Right atrium auricular region (tissue), 2 donors: ENCODE data around the gene ATP6V0A1. TPM values are rescaled to one million over a fixed set of nuclear protein-coding genes. Genes with fewer than 3 reads are reported as not detected.

Source experiments
- DNase-seq: peaks from one replicate; pipeline ENCODE4 v3.0.0-alpha.2; 2019; ENCODE audit warnings: low spot score
- H3K27ac ChIP-seq, 2 donors: fragments of 200-600 bp; sonication (generic); 1 replicate in 1 of 2; 2 replicates in 1 of 2; pipeline ENCODE4 v1.5.1; 2016 to 2019
- H3K27me3 ChIP-seq, 2 donors: fragments of 200-600 bp; sonication (generic); one replicate each; pipeline versions ENCODE4 v1.5.1 to v1.6.0; 2017 to 2019
- H3K36me3 ChIP-seq: fragments of 200-600 bp; sonication (generic); one replicate; pipeline ENCODE4 v1.5.1; 2016
- H3K4me1 ChIP-seq, 2 donors: fragments of 200-600 bp; sonication (generic); one replicate each; pipeline versions ENCODE4 v1.5.1 to v1.6.0; 2017 to 2019
- H3K4me3 ChIP-seq, 2 donors: fragments of 200-600 bp; sonication (generic); 1 replicate in 1 of 2; 2 replicates in 1 of 2; pipeline ENCODE4 v1.5.1; 2017 to 2019; ENCODE audit warnings: mild to moderate bottlenecking in 1 of 2, moderate library complexity in 1 of 2
- H3K9me3 ChIP-seq, 2 donors: fragments of 200-600 bp; sonication (generic); one replicate each; pipeline ENCODE4 v1.5.1; 2019
- total RNA-seq, 2 donors: library from RNA; depleted of rRNA; stranded (reverse); fragments of >200 nt; gene quantifications; one replicate each; pipeline ENCODE4 v1.1.0, GENCODE V29; 2016
- TF ChIP-seq, protein P1 (sequence below), 2 donors: fragments of 200-600 bp; sonication (generic); IDR thresholded peaks; one replicate each; pipeline ENCODE4 v1.5.1; 2019; ENCODE audit warnings: antibody characterized with exemption in 2 of 2

Gene ATP6V0A1
- total RNA-seq, 2 donors from 2014 or later, result 38.9 to 67.5 TPM

DNA sequence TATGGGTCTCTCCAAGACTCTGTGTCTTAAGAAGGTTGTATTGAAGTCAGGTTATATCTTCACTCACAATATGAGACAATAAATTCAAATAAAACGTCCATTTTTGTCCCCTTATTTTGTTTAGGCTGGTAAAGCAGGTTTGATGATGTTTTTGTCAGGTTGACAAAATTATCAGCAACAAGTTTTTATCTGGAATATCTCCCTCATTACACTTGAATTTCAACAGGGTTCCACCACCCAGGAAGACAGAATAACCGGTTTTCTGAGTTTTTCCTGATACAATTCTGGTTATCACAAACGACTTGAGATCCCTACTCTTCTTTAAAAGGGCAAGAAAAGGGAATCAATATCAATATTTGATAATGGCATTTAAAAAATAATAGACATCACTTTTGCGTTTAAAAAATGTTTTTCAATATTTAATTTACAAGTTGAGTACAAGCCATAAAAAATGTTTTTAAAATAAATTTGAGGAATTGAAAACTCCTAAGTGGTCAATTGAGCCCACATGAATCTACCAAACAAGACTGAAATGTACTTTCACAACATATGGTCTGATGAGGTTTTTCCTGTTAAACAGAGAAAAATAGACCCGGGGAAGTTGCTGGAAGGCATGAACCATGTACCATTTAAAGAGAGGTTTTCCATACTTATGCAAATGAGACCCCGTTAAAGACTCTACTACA is 1.4 kb upstream of the ATP6V0A1 start:
- no peak for DNase-seq
- Histone ChIP-seq H3K4me3 (no peak overlapping the region), H3K36me3 (no peaks in the 10 kb centered on the region), H3K27me3 (no peaks in the 10 kb centered on the region), H3K9me3 (no peaks in the 10 kb centered on the region), H3K27ac (peak overlapping the region; percentile 97 to 98), H3K4me1 (peaks cover 0 to 34% of the 10 kb centered on the region in 2 donors)
- TF ChIP-seq, protein P1, sequence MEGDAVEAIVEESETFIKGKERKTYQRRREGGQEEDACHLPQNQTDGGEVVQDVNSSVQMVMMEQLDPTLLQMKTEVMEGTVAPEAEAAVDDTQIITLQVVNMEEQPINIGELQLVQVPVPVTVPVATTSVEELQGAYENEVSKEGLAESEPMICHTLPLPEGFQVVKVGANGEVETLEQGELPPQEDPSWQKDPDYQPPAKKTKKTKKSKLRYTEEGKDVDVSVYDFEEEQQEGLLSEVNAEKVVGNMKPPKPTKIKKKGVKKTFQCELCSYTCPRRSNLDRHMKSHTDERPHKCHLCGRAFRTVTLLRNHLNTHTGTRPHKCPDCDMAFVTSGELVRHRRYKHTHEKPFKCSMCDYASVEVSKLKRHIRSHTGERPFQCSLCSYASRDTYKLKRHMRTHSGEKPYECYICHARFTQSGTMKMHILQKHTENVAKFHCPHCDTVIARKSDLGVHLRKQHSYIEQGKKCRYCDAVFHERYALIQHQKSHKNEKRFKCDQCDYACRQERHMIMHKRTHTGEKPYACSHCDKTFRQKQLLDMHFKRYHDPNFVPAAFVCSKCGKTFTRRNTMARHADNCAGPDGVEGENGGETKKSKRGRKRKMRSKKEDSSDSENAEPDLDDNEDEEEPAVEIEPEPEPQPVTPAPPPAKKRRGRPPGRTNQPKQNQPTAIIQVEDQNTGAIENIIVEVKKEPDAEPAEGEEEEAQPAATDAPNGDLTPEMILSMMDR (IDR thresholded peaks at IDR 0.05), result no peak

DNA sequence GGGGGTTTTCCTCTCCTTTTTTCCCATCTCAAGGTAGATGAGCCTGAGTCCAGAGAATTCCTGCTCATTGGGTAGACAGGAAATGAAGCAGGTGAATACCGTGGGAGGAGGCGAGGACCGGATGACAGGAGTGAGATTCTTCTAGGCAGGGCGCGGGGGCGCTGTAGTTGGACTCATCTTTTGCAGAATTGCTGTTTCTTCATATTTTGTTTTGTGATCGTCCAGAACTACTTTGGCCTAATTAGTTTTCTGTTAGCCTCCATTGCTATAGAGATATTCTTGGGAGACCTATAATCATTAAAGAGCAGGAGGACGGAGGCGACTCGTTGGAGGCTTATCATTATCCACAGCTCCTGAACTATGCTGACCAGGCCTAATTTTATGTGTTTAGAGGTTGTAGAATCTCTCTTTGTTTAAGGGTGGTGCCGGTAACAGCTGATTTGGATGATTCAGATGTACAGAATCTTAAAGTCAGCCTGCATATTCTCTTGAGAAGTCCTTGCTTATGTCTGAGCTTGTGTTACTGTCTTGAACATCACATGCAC is 650 bp downstream of the ATP6V0A1 start:
- H3K27me3 ChIP-seq, result no peaks in the 10 kb centered on the region
- H3K27ac ChIP-seq, result peak overlapping the region; percentile 97 to 98
- DNase-seq, result peak; percentile 73
- TF ChIP-seq, protein P1 (IDR thresholded peaks at IDR 0.05), result peak in 1 of 2 donors; percentile 59
- peaks cover 0 to 34% of the 10 kb centered on the region in 2 donors for H3K4me1 ChIP-seq
- H3K36me3 ChIP-seq, result peaks cover under 1% of the 10 kb centered on the region
- no peaks in the 10 kb centered on the region for H3K9me3 ChIP-seq
- H3K4me3 ChIP-seq, result peak overlapping the region; percentile 69 to 76

DNA sequence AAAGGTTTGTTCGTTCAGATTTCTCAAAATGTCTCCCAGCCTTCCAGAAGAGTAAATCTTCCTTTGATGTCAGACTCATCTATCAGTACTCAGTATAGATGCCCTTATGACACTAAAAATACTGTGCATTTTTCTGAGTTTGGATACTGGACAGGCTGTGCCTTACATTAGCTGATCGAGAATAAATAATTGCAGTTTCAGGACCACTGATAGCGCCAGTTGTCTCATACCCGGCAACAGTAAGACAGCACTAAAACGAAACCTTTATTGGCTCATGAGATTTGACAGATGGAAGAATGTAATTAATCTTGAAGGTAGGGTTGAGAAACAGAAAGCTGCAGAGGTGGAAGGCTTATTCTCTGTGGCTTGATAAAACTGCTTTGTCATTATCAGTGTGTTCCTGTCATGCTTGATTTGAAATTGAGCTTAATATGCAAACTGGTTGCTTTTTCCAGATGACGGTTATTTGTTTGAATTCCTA is 1.2 kb downstream of the ATP6V0A1 start:
- no peak for DNase-seq
- H3K4me1 ChIP-seq, result peaks cover 0 to 34% of the 10 kb centered on the region in 2 donors
- TF ChIP-seq, protein P1 (IDR thresholded peaks at IDR 0.05), result no peak

DNA sequence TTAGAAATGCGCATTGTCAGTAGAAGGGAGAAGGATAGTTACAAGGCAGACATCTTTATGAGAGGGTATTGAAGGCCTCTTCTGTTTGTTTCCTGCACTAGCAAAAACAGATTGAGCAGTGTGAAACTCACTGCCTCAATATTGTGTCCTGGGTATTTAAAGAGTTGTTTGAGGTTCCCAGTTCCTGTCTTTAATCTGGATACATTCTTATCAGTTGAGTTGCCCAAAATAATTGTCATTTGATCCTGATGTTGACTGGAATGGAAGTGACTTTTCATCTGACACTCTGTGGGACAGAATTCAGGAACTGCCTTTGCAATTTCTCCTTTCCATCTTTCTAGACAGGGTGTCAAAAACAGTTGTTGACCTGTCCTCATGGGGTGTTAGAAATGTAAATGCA is 1.7 kb downstream of the ATP6V0A1 start:
- peak overlapping the region; percentile 69 to 76 for H3K4me3 ChIP-seq
- DNase-seq, result no peak
- H3K27me3 ChIP-seq, result no peaks in the 10 kb centered on the region
- TF ChIP-seq, protein P1 (IDR thresholded peaks at IDR 0.05), result no peak
- H3K4me1 ChIP-seq, result peaks cover 0 to 34% of the 10 kb centered on the region in 2 donors
- H3K36me3 ChIP-seq, result peaks cover 10% of the 10 kb centered on the region
- H3K27ac ChIP-seq, result peak overlapping the region; percentile 97 to 98
- no peaks in the 10 kb centered on the region for H3K9me3 ChIP-seq

More for the DNA sequence above, 1.2 kb downstream of the ATP6V0A1 start:
- peaks cover 6% of the 10 kb centered on the region for H3K36me3 ChIP-seq
- H3K27me3 ChIP-seq, result no peaks in the 10 kb centered on the region
- H3K27ac ChIP-seq, result peak overlapping the region; percentile 97 to 98
- peak overlapping the region; percentile 69 to 76 for H3K4me3 ChIP-seq
- H3K9me3 ChIP-seq, result no peaks in the 10 kb centered on the region

DNA sequence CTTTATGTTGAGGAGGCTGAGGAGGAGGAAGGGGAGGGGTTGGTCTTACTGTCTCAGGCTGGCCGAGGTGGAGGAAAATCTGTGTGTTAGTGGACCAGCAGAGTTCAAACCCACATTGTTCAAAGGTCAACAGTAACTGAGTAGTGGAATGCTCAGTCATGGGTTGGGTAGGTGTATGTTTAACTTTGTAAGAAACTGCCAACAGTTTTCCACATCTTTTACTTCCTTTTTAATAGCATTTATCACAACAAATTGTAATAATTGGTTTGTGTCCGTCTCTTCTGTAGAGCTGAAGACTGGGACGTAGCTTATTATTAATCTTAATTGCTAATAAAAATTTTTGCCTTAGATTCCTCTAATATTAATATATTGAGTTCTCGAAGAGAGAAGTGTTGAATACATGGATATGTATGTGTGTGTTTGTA is 5.3 kb downstream of the ATP6V0A1 start:
- Histone ChIP-seq H3K4me1 (peaks cover 0 to 12% of the 10 kb centered on the region in 2 donors), H3K9me3 (no peaks in the 10 kb centered on the region), H3K4me3 (no peak overlapping the region), H3K27me3 (no peaks in the 10 kb centered on the region), H3K36me3 (peaks cover 41% of the 10 kb centered on the region), H3K27ac (no peak overlapping the region)
- DNase-seq, result no peak
- TF ChIP-seq, protein P1 (IDR thresholded peaks at IDR 0.05), result no peak
